Duodenal mucosa (tissue), 2 donors: ENCODE data around the gene C1GALT1C1.
"Not testable (repeated sequence)": the region's sequence is repeated elsewhere in the genome, so short reads cannot be mapped to it uniquely, and the experiment has no call there.

ENCODE experiments used
- H3K27ac ChIP-seq: one replicate; pipeline ENCODE4 v1.7.0; 2013; ENCODE audit warnings: low read depth, low read length
- H3K27me3 ChIP-seq, 2 donors: one replicate each; pipeline ENCODE4 v1.7.0; 2013; ENCODE audit warnings: low read length in 2 of 2, control low read depth in 1 of 2; ENCODE audit not compliant: insufficient read depth in 2 of 2, control insufficient read depth in 1 of 2
- H3K36me3 ChIP-seq, 2 donors: one replicate each; pipeline ENCODE4 v1.7.0; 2013; ENCODE audit warnings: low read length in 2 of 2, control low read depth in 1 of 2; ENCODE audit not compliant: insufficient read depth in 2 of 2, control insufficient read depth in 1 of 2
- H3K4me1 ChIP-seq, 2 donors: one replicate each; pipeline ENCODE4 v1.7.0; 2013; ENCODE audit warnings: low read length in 2 of 2, control low read depth in 1 of 2; ENCODE audit not compliant: insufficient read depth in 2 of 2, control insufficient read depth in 1 of 2
- H3K4me3 ChIP-seq, 2 donors: one replicate each; pipeline ENCODE4 v1.7.0; 2013; ENCODE audit warnings: low read length in 2 of 2, low read depth in 1 of 2
- H3K9ac ChIP-seq, 2 donors: one replicate each; pipeline ENCODE4 v1.7.0; 2013; ENCODE audit warnings: low read length in 2 of 2, low read depth in 1 of 2
- H3K9me3 ChIP-seq, 2 donors: one replicate each; pipeline ENCODE4 v1.7.0; 2013; ENCODE audit warnings: low read length in 2 of 2, control low read depth in 1 of 2; ENCODE audit not compliant: control insufficient read depth in 1 of 2

C1GALT1C1 gene

GRCh38 chrX:120629667-120630537 is at the start of gene C1GALT1C1:
Gene C1GALT1C1, minus strand, starts transcription at chrX:120630054. Its CDS starts 2,888 bp downstream, at chrX:120627166.
- H3K27ac ChIP-seq = peak within 1 kb of the TSS; percentile 92
- H3K9ac ChIP-seq = peak within 1 kb of the TSS; percentile 70 to 79
- H3K36me3 ChIP-seq = no peaks in the 10 kb centered on the region

GRCh38 chrX:120677004-120677652 is 47.3 kb upstream of the C1GALT1C1 start:
- no peaks in the 10 kb centered on the region for H3K36me3 ChIP-seq
- no peak overlapping the region for H3K4me3 ChIP-seq
- H3K4me1 ChIP-seq = no peaks in the 10 kb centered on the region
- no peaks in the 10 kb centered on the region for H3K27me3 ChIP-seq
- H3K9ac ChIP-seq = no peak overlapping the region
- no peak overlapping the region for H3K27ac ChIP-seq
- H3K9me3 ChIP-seq = no peaks in the 10 kb centered on the region

More at GRCh38 chrX:120629667-120630537, at the start of gene C1GALT1C1:
- Histone ChIP-seq H3K27me3 (no peaks in the 10 kb centered on the region), H3K4me1 (peaks cover 0 to 6% of the 10 kb centered on the region in 2 donors), H3K4me3 (peak within 1 kb of the TSS; percentile 69 to 90), H3K9me3 (no peaks in the 10 kb centered on the region)

- H3K4me3 ChIP-seq = no peak overlapping the region
- no peak overlapping the region for H3K27ac ChIP-seq
- no peak overlapping the region for H3K9ac ChIP-seq
- H3K36me3 ChIP-seq = no peaks in the 10 kb centered on the region
- H3K4me1 ChIP-seq = no peaks in the 10 kb centered on the region
- no peaks in the 10 kb centered on the region for H3K9me3 ChIP-seq
- H3K27me3 ChIP-seq = no peaks in the 10 kb centered on the region
Observed at GRCh38 chrX:120672841-120673530, 43.1 kb upstream of the C1GALT1C1 start.

- no peaks in the 10 kb centered on the region for H3K27me3 ChIP-seq
- H3K36me3 ChIP-seq = no peaks in the 10 kb centered on the region
- no peaks in the 10 kb centered on the region for H3K9me3 ChIP-seq
- no peak overlapping the region for H3K27ac ChIP-seq
- no peak overlapping the region for H3K4me3 ChIP-seq
- no peaks in the 10 kb centered on the region for H3K4me1 ChIP-seq
- no peak overlapping the region for H3K9ac ChIP-seq
Observed at GRCh38 chrX:120672389-120672788, 42.5 kb upstream of the C1GALT1C1 start.

- Histone ChIP-seq H3K4me1 (no peaks in the 10 kb centered on the region), H3K27ac (no peak overlapping the region), H3K4me3 (no peak overlapping the region)
Observed at GRCh38 chrX:120671963-120672362, 42.1 kb upstream of the C1GALT1C1 start.

GRCh38 chrX:120668357-120668756 is 38.5 kb upstream of the C1GALT1C1 start:
- Histone ChIP-seq H3K9ac (no peak overlapping the region), H3K9me3 (no peaks in the 10 kb centered on the region), H3K4me3 (no peak overlapping the region), H3K36me3 (no peaks in the 10 kb centered on the region), H3K27me3 (no peaks in the 10 kb centered on the region), H3K27ac (no peak overlapping the region), H3K4me1 (no peaks in the 10 kb centered on the region)

More at GRCh38 chrX:120671963-120672362, 42.1 kb upstream of the C1GALT1C1 start:
- H3K36me3 ChIP-seq = no peaks in the 10 kb centered on the region
- no peaks in the 10 kb centered on the region for H3K27me3 ChIP-seq
- no peak overlapping the region for H3K9ac ChIP-seq
- no peaks in the 10 kb centered on the region for H3K9me3 ChIP-seq

- not testable (repeated sequence) for H3K9me3 ChIP-seq, H3K36me3 ChIP-seq, H3K9ac ChIP-seq, H3K27ac ChIP-seq, H3K4me1 ChIP-seq, H3K4me3 ChIP-seq, H3K27me3 ChIP-seq
Observed at GRCh38 chrX:120664535-120664934, 34.7 kb upstream of the C1GALT1C1 start.

- Histone ChIP-seq H3K4me3 (no peak overlapping the region), H3K27ac (no peak overlapping the region), H3K27me3 (no peaks in the 10 kb centered on the region), H3K9ac (no peak overlapping the region), H3K9me3 (no peaks in the 10 kb centered on the region), H3K4me1 (no peaks in the 10 kb centered on the region), H3K36me3 (no peaks in the 10 kb centered on the region)
Observed at GRCh38 chrX:120664081-120664480, 34.2 kb upstream of the C1GALT1C1 start.

- Histone ChIP-seq H3K27ac (no peak overlapping the region), H3K4me1 (no peaks in the 10 kb centered on the region), H3K27me3 (no peaks in the 10 kb centered on the region), H3K36me3 (no peaks in the 10 kb centered on the region), H3K9ac (no peak overlapping the region), H3K9me3 (no peaks in the 10 kb centered on the region), H3K4me3 (no peak overlapping the region)
Observed at GRCh38 chrX:120662662-120663061, 32.8 kb upstream of the C1GALT1C1 start.

- no peaks in the 10 kb centered on the region for H3K36me3 ChIP-seq
- no peaks in the 10 kb centered on the region for H3K4me1 ChIP-seq
- no peak overlapping the region for H3K4me3 ChIP-seq
- H3K27me3 ChIP-seq = no peaks in the 10 kb centered on the region
- H3K27ac ChIP-seq = no peak overlapping the region
- H3K9ac ChIP-seq = no peak overlapping the region
- no peaks in the 10 kb centered on the region for H3K9me3 ChIP-seq
Observed at GRCh38 chrX:120660637-120661036, 30.8 kb upstream of the C1GALT1C1 start.
